ENCODE data around the gene STX5. TPM values are rescaled to one million over a fixed set of nuclear protein-coding genes. Genes with fewer than 3 reads are reported as not detected.

The STX5 gene
- total and polyA plus RNA-seq, 10 of the 15 experiments (the other 5 are each of a cell fraction or from before 2014, with no cell fraction given), result 3.8 to 35.4 (median 27.4) TPM

DNA sequence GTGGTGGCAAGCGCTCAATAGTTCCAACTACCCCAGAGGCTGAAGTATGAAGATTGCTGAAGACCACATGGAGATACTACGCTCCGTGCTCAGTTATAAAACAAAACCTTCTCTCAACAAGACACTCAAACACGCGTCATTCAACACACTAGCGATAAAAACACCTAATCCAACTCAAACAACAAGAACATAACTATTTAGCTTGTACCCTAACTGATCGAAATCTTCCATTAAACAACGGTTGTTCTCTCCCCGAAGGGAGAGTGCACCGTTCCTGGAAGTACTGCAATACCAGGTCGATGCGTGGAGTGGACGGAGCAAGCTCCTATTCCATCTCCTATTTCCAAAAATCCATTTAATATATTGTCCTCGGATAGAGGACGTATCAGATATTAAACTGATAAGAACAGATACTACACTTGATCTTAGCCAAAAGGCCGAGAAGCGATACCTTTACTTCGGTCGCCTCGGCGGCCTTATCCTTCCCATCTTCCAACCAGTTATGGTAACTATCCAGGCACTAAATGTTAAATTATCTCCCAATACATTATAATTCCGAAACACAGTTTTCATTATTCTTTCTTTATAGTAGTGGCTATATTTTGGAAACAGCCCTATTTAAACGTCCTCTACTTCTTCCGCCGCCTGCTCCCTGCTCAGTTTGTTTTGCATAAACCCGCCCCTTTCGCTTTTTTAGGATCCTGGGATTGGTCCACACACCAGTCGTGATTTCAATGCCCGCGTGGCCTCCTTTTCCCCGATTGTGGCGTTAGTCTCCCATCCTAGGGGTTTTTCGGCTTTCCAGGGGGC is 9.7 kb upstream of the STX5 start (continued):
- TF ChIP-seq, protein P1, sequence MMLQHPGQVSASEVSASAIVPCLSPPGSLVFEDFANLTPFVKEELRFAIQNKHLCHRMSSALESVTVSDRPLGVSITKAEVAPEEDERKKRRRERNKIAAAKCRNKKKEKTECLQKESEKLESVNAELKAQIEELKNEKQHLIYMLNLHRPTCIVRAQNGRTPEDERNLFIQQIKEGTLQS (IDR thresholded peaks at IDR 0.05; ENCODE audit: borderline replicate concordance, extremely low read depth, low read depth, low read length), result no peak
- TF ChIP-seq, protein P2, sequence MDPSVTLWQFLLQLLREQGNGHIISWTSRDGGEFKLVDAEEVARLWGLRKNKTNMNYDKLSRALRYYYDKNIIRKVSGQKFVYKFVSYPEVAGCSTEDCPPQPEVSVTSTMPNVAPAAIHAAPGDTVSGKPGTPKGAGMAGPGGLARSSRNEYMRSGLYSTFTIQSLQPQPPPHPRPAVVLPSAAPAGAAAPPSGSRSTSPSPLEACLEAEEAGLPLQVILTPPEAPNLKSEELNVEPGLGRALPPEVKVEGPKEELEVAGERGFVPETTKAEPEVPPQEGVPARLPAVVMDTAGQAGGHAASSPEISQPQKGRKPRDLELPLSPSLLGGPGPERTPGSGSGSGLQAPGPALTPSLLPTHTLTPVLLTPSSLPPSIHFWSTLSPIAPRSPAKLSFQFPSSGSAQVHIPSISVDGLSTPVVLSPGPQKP (IDR thresholded peaks at IDR 0.05; ENCODE audit: low read depth, low read length), result 0 out of 2 replicates have a peak, but pooled peaks have one; percentile 46
- TF ChIP-seq IKZF1 (conservative IDR thresholded peaks at IDR 0.05), result peak; percentile 95
- TF ChIP-seq, protein P3, sequence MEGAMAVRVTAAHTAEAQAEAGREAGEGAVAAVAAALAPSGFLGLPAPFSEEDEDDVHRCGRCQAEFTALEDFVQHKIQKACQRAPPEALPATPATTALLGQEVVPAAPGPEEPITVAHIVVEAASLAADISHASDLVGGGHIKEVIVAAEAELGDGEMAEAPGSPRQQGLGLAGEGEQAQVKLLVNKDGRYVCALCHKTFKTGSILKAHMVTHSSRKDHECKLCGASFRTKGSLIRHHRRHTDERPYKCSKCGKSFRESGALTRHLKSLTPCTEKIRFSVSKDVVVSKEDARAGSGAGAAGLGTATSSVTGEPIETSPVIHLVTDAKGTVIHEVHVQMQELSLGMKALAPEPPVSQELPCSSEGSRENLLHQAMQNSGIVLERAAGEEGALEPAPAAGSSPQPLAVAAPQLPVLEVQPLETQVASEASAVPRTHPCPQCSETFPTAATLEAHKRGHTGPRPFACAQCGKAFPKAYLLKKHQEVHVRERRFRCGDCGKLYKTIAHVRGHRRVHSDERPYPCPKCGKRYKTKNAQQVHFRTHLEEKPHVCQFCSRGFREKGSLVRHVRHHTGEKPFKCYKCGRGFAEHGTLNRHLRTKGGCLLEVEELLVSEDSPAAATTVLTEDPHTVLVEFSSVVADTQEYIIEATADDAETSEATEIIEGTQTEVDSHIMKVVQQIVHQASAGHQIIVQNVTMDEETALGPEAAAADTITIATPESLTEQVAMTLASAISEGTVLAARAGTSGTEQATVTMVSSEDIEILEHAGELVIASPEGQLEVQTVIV (IDR thresholded peaks at IDR 0.05; ENCODE audit: borderline replicate concordance, partially characterized antibody), result no peak
- TF ChIP-seq JUNB (IDR thresholded peaks at IDR 0.05), result peak; percentile 81
- TF ChIP-seq BACH1 (IDR thresholded peaks at IDR 0.05; ENCODE audit: borderline replicate concordance), result peak; percentile 100
- TF ChIP-seq, protein P4, sequence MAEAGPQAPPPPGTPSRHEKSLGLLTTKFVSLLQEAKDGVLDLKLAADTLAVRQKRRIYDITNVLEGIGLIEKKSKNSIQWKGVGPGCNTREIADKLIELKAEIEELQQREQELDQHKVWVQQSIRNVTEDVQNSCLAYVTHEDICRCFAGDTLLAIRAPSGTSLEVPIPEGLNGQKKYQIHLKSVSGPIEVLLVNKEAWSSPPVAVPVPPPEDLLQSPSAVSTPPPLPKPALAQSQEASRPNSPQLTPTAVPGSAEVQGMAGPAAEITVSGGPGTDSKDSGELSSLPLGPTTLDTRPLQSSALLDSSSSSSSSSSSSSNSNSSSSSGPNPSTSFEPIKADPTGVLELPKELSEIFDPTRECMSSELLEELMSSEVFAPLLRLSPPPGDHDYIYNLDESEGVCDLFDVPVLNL (IDR thresholded peaks at IDR 0.05; ENCODE audit: low read depth, low read length), result no peak
- TF ChIP-seq GATAD2B (conservative IDR thresholded peaks at IDR 0.05; ENCODE audit: low read depth), result no peak; the same call in none of the 2 replicates
- TF ChIP-seq GABPA (IDR thresholded peaks at IDR 0.05; ENCODE audit: low read depth), result peak; percentile 79
- TF ChIP-seq POU2F2 (IDR thresholded peaks at IDR 0.05; ENCODE audit: borderline replicate concordance, low read depth, low read length), result peak; percentile 100
- no peak for TF ChIP-seq SIX5 (IDR thresholded peaks at IDR 0.05; ENCODE audit: low read depth, low read length, severe bottlenecking)
- TF ChIP-seq, protein P5, sequence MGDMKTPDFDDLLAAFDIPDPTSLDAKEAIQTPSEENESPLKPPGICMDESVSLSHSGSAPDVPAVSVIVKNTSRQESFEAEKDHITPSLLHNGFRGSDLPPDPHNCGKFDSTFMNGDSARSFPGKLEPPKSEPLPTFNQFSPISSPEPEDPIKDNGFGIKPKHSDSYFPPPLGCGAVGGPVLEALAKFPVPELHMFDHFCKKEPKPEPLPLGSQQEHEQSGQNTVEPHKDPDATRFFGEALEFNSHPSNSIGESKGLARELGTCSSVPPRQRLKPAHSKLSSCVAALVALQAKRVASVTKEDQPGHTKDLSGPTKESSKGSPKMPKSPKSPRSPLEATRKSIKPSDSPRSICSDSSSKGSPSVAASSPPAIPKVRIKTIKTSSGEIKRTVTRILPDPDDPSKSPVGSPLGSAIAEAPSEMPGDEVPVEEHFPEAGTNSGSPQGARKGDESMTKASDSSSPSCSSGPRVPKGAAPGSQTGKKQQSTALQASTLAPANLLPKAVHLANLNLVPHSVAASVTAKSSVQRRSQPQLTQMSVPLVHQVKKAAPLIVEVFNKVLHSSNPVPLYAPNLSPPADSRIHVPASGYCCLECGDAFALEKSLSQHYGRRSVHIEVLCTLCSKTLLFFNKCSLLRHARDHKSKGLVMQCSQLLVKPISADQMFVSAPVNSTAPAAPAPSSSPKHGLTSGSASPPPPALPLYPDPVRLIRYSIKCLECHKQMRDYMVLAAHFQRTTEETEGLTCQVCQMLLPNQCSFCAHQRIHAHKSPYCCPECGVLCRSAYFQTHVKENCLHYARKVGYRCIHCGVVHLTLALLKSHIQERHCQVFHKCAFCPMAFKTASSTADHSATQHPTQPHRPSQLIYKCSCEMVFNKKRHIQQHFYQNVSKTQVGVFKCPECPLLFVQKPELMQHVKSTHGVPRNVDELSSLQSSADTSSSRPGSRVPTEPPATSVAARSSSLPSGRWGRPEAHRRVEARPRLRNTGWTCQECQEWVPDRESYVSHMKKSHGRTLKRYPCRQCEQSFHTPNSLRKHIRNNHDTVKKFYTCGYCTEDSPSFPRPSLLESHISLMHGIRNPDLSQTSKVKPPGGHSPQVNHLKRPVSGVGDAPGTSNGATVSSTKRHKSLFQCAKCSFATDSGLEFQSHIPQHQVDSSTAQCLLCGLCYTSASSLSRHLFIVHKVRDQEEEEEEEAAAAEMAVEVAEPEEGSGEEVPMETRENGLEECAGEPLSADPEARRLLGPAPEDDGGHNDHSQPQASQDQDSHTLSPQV (IDR thresholded peaks at IDR 0.05), result peak; percentile 75
- peak in 1 of 2 experiments; percentile 72; a peak in 1 of 4 replicates for TF ChIP-seq EP300 (IDR thresholded peaks at IDR 0.05; ENCODE audit: borderline replicate concordance in 1 of 2, control insufficient read depth in 1 of 2, low read depth in 2 of 2, low read length in 2 of 2)
- TF ChIP-seq, protein P6, sequence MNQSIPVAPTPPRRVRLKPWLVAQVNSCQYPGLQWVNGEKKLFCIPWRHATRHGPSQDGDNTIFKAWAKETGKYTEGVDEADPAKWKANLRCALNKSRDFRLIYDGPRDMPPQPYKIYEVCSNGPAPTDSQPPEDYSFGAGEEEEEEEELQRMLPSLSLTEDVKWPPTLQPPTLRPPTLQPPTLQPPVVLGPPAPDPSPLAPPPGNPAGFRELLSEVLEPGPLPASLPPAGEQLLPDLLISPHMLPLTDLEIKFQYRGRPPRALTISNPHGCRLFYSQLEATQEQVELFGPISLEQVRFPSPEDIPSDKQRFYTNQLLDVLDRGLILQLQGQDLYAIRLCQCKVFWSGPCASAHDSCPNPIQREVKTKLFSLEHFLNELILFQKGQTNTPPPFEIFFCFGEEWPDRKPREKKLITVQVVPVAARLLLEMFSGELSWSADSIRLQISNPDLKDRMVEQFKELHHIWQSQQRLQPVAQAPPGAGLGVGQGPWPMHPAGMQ (IDR thresholded peaks at IDR 0.05; ENCODE audit: borderline replicate concordance), result peak; percentile 51; the same call in 1 of the 2 replicates
- TF ChIP-seq, protein P7, sequence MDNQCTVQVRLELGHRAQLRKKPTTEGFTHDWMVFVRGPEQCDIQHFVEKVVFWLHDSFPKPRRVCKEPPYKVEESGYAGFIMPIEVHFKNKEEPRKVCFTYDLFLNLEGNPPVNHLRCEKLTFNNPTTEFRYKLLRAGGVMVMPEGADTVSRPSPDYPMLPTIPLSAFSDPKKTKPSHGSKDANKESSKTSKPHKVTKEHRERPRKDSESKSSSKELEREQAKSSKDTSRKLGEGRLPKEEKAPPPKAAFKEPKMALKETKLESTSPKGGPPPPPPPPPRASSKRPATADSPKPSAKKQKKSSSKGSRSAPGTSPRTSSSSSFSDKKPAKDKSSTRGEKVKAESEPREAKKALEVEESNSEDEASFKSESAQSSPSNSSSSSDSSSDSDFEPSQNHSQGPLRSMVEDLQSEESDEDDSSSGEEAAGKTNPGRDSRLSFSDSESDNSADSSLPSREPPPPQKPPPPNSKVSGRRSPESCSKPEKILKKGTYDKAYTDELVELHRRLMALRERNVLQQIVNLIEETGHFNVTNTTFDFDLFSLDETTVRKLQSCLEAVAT (IDR thresholded peaks at IDR 0.05), result peak; percentile 99
